HEK293 (cell line): Measurements from ENCODE around the gene ENO2.

Source experiments
- CTCF ChIA-PET: fragments of 350-600 bp; formaldehyde crosslinking; extraction: SDS; loops from one replicate; lab custom pipeline; 2021; ENCODE audit warnings: antibody characterized with exemption; lab: Yijun Ruan, JAX
- POLR2A ChIA-PET: fragments of 300-600 bp; formaldehyde crosslinking; extraction: SDS; loops from one replicate; lab custom pipeline; 2020; ENCODE audit warnings: antibody characterized with exemption, inconsistent platforms; lab: Yijun Ruan, JAX
- H3K27ac ChIP-seq: fragments of 200-500 bp; sonication (Bioruptor generic); 2 replicates; pipeline ENCODE4 v1.5.1; 2014; ENCODE audit warnings: low read depth, low read length, control low read depth, inconsistent platforms; ENCODE audit errors: extremely low read depth
- H3K36me3 ChIP-seq, 2 experiments: fragments of 200-500 bp in 1 of 2; sonication (Bioruptor generic) in 1 of 2; 1 replicate in 1 of 2; 2 replicates in 1 of 2; pipeline ENCODE4 v1.5.1; 2014 to 2017; ENCODE audit warnings: inconsistent platforms in 2 of 2, low read length in 2 of 2; ENCODE audit not compliant: control insufficient read depth in 2 of 2, insufficient read depth in 1 of 2
- H3K4me1 ChIP-seq: fragments of 200-500 bp; sonication (Bioruptor generic); 2 replicates; pipeline ENCODE4 v1.5.1; 2014; ENCODE audit warnings: mild to moderate bottlenecking, low read length, inconsistent platforms; ENCODE audit not compliant: control insufficient read depth, insufficient read depth
- H3K4me3 ChIP-seq: 2 replicates; pipeline ENCODE4 v1.5.1; 2011; ENCODE audit warnings: low read depth, mild to moderate bottlenecking, control low read depth, low read length, moderate library complexity
- H3K9me3 ChIP-seq: fragments of 200-500 bp; sonication (Bioruptor generic); 2 replicates; pipeline ENCODE4 v1.5.1; 2014; ENCODE audit warnings: low read depth, low read length, inconsistent platforms; ENCODE audit not compliant: control insufficient read depth, insufficient read depth
- ATF2 ChIP-seq: fragments of 450-650 bp; formaldehyde crosslinking; IDR thresholded peaks from 2 replicates; pipeline ENCODE4 v1.5.1; 2016; ENCODE audit warnings: missing biosample characterization, missing genetic modification characterization, low read depth
- HIC1 ChIP-seq: fragments of 450-650 bp; formaldehyde crosslinking; IDR thresholded peaks from 2 replicates; pipeline ENCODE4 v1.5.1; 2016; ENCODE audit warnings: missing biosample characterization, missing genetic modification characterization
- PRDM10 ChIP-seq: fragments of 450-650 bp; formaldehyde crosslinking; IDR thresholded peaks from 2 replicates; pipeline ENCODE4 v1.5.1; 2016; ENCODE audit warnings: missing biosample characterization, missing genetic modification characterization
- PRDM4 ChIP-seq: fragments of 450-650 bp; formaldehyde crosslinking; IDR thresholded peaks from 2 replicates; pipeline ENCODE4 v1.5.1; 2017; ENCODE audit warnings: missing biosample characterization, missing genetic modification characterization
- REST ChIP-seq: fragments of 450-650 bp; formaldehyde crosslinking; IDR thresholded peaks from 2 replicates; pipeline ENCODE4 v1.5.1; 2016; ENCODE audit warnings: missing biosample characterization, missing genetic modification characterization
- SCRT2 ChIP-seq: fragments of 450-650 bp; formaldehyde crosslinking; IDR thresholded peaks from 2 replicates; pipeline ENCODE4 v1.5.1; 2016; ENCODE audit warnings: missing biosample characterization, missing genetic modification characterization
- YY2 ChIP-seq: fragments of 450-650 bp; formaldehyde crosslinking; IDR thresholded peaks from 2 replicates; pipeline ENCODE4 v1.5.1; 2016; ENCODE audit warnings: missing biosample characterization, missing genetic modification characterization
- ZBTB48 ChIP-seq: fragments of 450-650 bp; formaldehyde crosslinking; IDR thresholded peaks from 2 replicates; pipeline ENCODE4 v1.5.1; 2016; ENCODE audit warnings: missing biosample characterization, missing genetic modification characterization
- ZBTB7A ChIP-seq: fragments of 450-650 bp; formaldehyde crosslinking; IDR thresholded peaks from 2 replicates; pipeline ENCODE4 v1.5.1; 2016; ENCODE audit warnings: low read depth, missing biosample characterization, missing genetic modification characterization
- ZBTB8A ChIP-seq: fragments of 450-650 bp; formaldehyde crosslinking; IDR thresholded peaks from 2 replicates; pipeline ENCODE4 v1.5.1; 2016; ENCODE audit warnings: missing biosample characterization, missing genetic modification characterization
- ZNF121 ChIP-seq: fragments of 450-650 bp; formaldehyde crosslinking; IDR thresholded peaks from 2 replicates; pipeline ENCODE4 v1.5.1; 2016; ENCODE audit warnings: missing biosample characterization, missing genetic modification characterization
- ZNF174 ChIP-seq: fragments of 450-650 bp; formaldehyde crosslinking; IDR thresholded peaks from 2 replicates; pipeline ENCODE4 v1.5.0; 2017; ENCODE audit warnings: missing biosample characterization, mild to moderate bottlenecking, missing genetic modification characterization
- ZNF221 ChIP-seq: fragments of 450-650 bp; formaldehyde crosslinking; IDR thresholded peaks from 2 replicates; pipeline ENCODE4 v1.5.1; 2017; ENCODE audit warnings: missing biosample characterization, missing genetic modification characterization, borderline replicate concordance
- ZNF223 ChIP-seq: fragments of 450-650 bp; formaldehyde crosslinking; IDR thresholded peaks from 2 replicates; pipeline ENCODE4 v1.5.1; 2016; ENCODE audit warnings: missing biosample characterization, missing genetic modification characterization
- ZNF239 ChIP-seq: fragments of 450-650 bp; formaldehyde crosslinking; IDR thresholded peaks from 2 replicates; pipeline ENCODE4 v1.5.1; 2016; ENCODE audit warnings: missing biosample characterization, missing genetic modification characterization
- ZNF341 ChIP-seq: fragments of 450-650 bp; formaldehyde crosslinking; IDR thresholded peaks from 2 replicates; pipeline ENCODE4; 2016; ENCODE audit warnings: low read depth, missing biosample characterization, missing genetic modification characterization
- ZNF501 ChIP-seq: fragments of 450-650 bp; formaldehyde crosslinking; IDR thresholded peaks from 2 replicates; pipeline ENCODE4 v1.5.1; 2016; ENCODE audit warnings: missing biosample characterization, missing genetic modification characterization
- ZNF529 ChIP-seq: fragments of 450-650 bp; formaldehyde crosslinking; IDR thresholded peaks from 2 replicates; pipeline ENCODE4 v1.5.1; 2017; ENCODE audit warnings: missing genetic modification characterization, missing biosample characterization; ENCODE audit not compliant: insufficient replicate concordance
- ZNF645 ChIP-seq: fragments of 450-650 bp; formaldehyde crosslinking; IDR thresholded peaks from 2 replicates; pipeline ENCODE4; 2016; ENCODE audit warnings: missing biosample characterization, missing genetic modification characterization
- ZNF707 ChIP-seq: fragments of 450-650 bp; formaldehyde crosslinking; IDR thresholded peaks from 2 replicates; pipeline ENCODE4 v1.5.1; 2016; ENCODE audit warnings: missing biosample characterization, missing genetic modification characterization

The ENO2 gene

GRCh38 chr12:6866163-6866919 lies 48.0 kb upstream of the ENO2 start (continued):
- no peak for TF ChIP-seq ZNF174 (tag by site-specific recombination)
- peak; percentile 45; the same call in 1 of the 2 replicates for TF ChIP-seq SCRT2 (tag by site-specific recombination)
- no peak for TF ChIP-seq ZNF221
- no peak for TF ChIP-seq REST (tag by site-specific recombination)
- no peak for TF ChIP-seq ZNF645
- no peak for TF ChIP-seq ZBTB8A (tag by site-specific recombination)
- no peak for TF ChIP-seq ZNF223 (tag by site-specific recombination)
- no peak for TF ChIP-seq ZNF121
- TF ChIP-seq PRDM10 (tag by site-specific recombination), result 0 out of 2 replicates have a peak, but pooled peaks have one; percentile 37
- no peak for TF ChIP-seq ATF2
- no peak for TF ChIP-seq YY2 (tag by site-specific recombination)
- TF ChIP-seq, all 188 proteins: peak for 8

- H3K27ac ChIP-seq, result no peak overlapping the region
- no peaks in the 10 kb centered on the region for H3K9me3 ChIP-seq
- POLR2A ChIA-PET, result interaction anchor here (0.7 to 7.6 kb wide), 18 partner anchors 13 to 356 kb away, joined by 3 to 183 read pairs (median 8); partner anchors contain the start of genes C12orf57, CDCA3, COPS7A and LRRC23
- peaks cover 11 to 79% of the 10 kb centered on the region in 2 experiments for H3K36me3 ChIP-seq
- H3K4me1 ChIP-seq, result peaks cover 6% of the 10 kb centered on the region
- CTCF ChIA-PET, result interaction anchor here (0.9 to 1.5 kb wide), 6 partner anchors 16 to 114 kb away, joined by 3 to 6 read pairs (median 3); partner anchors contain the start of genes CDCA3 and MLF2
- H3K4me3 ChIP-seq, result peak overlapping the region; percentile 87
- TF ChIP-seq ZBTB48 (tag by site-specific recombination) (peak; percentile 81), ZNF239 (tag by site-specific recombination) (no peak), PRDM4 (tag by site-specific recombination) (no peak), YY2 (tag by site-specific recombination) (no peak), ZBTB8A (tag by site-specific recombination) (peak; percentile 84), ZNF707 (tag by site-specific recombination) (no peak), ZNF529 (tag by site-specific recombination) (no peak), ZNF341 (tag by site-specific recombination) (peak; percentile 69), HIC1 (tag by site-specific recombination) (peak; percentile 83), ZNF501 (tag by site-specific recombination) (0 out of 2 replicates have a peak, but pooled peaks have one; percentile 41), ZBTB7A (tag by site-specific recombination) (peak; percentile 73; the same call in 1 of the 2 replicates)
Observed at GRCh38 chr12:6866920-6867412, 47.4 kb upstream of the ENO2 start.
